Transverse colon (tissue), 4 donors: ENCODE measurements around the gene DOC2B.
"Not testable (repeated sequence)": the region's sequence is repeated elsewhere in the genome, so short reads cannot be mapped to it uniquely, and the experiment has no call there.

Source experiments
- EP300 ChIP-seq: sonication (generic); formaldehyde crosslinking; IDR thresholded peaks from one replicate; pipeline ENCODE4 v1.6.1; 2017; ENCODE audit warnings: antibody characterized with exemption, low read depth
- POLR2A ChIP-seq: fragments of 450-650 bp; IDR thresholded peaks from one replicate; pipeline ENCODE4 v1.6.1; 2016; ENCODE audit warnings: antibody characterized with exemption, mild to moderate bottlenecking, moderate library complexity
- POLR2AphosphoS5 ChIP-seq, 3 donors: sonication (generic); formaldehyde crosslinking; IDR thresholded peaks; one replicate each; pipeline ENCODE4 v1.6.1; 2016; ENCODE audit warnings: antibody characterized with exemption in 3 of 3
- TF ChIP-seq, protein P1 (sequence below), 5 experiments: fragments of 200-600 bp in 3 of 5; fragments of 450-650 bp in 2 of 5; sonication (generic) in 3 of 5; IDR thresholded peaks; 1 replicate in 2 of 5; 2 replicates in 3 of 5; pipeline ENCODE4 v1.5.1; 2016 to 2017; ENCODE audit warnings: antibody characterized with exemption in 5 of 5, inconsistent platforms in 3 of 5, mild to moderate bottlenecking in 2 of 5, moderate library complexity in 1 of 5

GRCh38 chr17:139401-140205 is 41.8 kb downstream of the DOC2B start:
- TF ChIP-seq, protein P1, sequence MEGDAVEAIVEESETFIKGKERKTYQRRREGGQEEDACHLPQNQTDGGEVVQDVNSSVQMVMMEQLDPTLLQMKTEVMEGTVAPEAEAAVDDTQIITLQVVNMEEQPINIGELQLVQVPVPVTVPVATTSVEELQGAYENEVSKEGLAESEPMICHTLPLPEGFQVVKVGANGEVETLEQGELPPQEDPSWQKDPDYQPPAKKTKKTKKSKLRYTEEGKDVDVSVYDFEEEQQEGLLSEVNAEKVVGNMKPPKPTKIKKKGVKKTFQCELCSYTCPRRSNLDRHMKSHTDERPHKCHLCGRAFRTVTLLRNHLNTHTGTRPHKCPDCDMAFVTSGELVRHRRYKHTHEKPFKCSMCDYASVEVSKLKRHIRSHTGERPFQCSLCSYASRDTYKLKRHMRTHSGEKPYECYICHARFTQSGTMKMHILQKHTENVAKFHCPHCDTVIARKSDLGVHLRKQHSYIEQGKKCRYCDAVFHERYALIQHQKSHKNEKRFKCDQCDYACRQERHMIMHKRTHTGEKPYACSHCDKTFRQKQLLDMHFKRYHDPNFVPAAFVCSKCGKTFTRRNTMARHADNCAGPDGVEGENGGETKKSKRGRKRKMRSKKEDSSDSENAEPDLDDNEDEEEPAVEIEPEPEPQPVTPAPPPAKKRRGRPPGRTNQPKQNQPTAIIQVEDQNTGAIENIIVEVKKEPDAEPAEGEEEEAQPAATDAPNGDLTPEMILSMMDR (IDR thresholded peaks at IDR 0.05) = not testable (repeated sequence)
- not testable (repeated sequence) for TF ChIP-seq POLR2A; EP300; POLR2AphosphoS5 (IDR thresholded peaks at IDR 0.05)
